Body of pancreas (tissue), 4 donors: Measurements from ENCODE around the gene C10orf90.

Source experiments
- POLR2A ChIP-seq, 3 donors: fragments of 450-650 bp; IDR thresholded peaks; one replicate each; pipeline ENCODE4 v1.6.1; 2016; ENCODE audit warnings: antibody characterized with exemption in 3 of 3, mild to moderate bottlenecking in 2 of 3
- TF ChIP-seq, protein P1 (sequence below), 7 experiments: fragments of 450-650 bp in 4 of 7; fragments of 200-600 bp in 3 of 7; sonication (generic) in 3 of 7; IDR thresholded peaks; one replicate each; pipeline ENCODE4 v1.5.1; 2016 to 2019; ENCODE audit warnings: antibody characterized with exemption in 7 of 7

DNA sequence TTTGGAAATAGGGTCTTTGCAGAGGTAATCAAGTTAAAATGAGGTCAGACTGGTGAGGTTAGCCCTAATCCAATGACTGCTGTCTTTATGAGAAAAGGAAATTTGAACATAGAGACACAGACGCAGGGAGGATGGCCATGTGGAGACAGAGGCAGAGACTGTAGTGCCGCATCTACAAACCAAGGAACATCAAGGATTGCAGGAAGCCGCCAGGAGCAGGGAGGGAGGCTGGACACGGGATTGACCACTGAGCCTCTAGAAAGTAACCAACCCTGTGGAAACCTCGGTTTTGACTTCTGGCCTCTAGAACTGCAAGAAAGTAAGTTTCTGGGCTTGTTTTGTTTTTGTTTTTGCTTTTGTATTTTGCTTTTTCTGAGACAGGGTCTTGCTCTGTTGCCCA, 213.9 kb downstream of the C10orf90 start:
- TF ChIP-seq, protein P1, sequence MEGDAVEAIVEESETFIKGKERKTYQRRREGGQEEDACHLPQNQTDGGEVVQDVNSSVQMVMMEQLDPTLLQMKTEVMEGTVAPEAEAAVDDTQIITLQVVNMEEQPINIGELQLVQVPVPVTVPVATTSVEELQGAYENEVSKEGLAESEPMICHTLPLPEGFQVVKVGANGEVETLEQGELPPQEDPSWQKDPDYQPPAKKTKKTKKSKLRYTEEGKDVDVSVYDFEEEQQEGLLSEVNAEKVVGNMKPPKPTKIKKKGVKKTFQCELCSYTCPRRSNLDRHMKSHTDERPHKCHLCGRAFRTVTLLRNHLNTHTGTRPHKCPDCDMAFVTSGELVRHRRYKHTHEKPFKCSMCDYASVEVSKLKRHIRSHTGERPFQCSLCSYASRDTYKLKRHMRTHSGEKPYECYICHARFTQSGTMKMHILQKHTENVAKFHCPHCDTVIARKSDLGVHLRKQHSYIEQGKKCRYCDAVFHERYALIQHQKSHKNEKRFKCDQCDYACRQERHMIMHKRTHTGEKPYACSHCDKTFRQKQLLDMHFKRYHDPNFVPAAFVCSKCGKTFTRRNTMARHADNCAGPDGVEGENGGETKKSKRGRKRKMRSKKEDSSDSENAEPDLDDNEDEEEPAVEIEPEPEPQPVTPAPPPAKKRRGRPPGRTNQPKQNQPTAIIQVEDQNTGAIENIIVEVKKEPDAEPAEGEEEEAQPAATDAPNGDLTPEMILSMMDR (IDR thresholded peaks at IDR 0.05) = no peak
- no peak for TF ChIP-seq POLR2A (IDR thresholded peaks at IDR 0.05)
